Activated naive CD4-positive, alpha-beta T cell treated with Interleukin-2 at 50 U/mL for 16 hours (primary cell): Measurements from ENCODE around the gene HLF.

Source experiments
- DNase-seq: peaks from one replicate; pipeline ENCODE4 v3.0.0-alpha.2; 2020

Gene HLF

GRCh38 chr17:55275894-55276804, 11.4 kb downstream of the HLF start:
- no peak for DNase-seq

- DNase-seq = no peak
These were observed 13.6 kb downstream of the HLF start for GRCh38 chr17:55278173-55278961.

DNA sequence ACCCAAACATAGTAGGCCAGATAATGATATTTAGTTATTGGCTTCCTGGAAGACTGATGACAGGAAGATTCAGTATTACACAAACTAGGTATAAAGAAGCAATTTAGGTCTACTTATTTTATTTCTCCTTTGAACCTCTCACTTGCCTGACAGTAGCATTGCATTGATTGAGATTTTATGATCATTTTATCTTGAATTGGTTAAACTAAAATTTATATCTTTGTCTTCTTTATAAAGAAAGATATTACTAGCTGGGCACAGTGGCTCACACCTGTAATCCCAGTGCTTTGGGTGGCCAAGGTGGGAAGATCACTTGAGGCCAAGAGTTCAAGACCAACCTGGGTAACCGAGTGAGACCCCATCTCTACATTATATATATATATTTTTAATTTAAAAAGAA, 14.4 kb downstream of the HLF start:
- no peak for DNase-seq

DNA sequence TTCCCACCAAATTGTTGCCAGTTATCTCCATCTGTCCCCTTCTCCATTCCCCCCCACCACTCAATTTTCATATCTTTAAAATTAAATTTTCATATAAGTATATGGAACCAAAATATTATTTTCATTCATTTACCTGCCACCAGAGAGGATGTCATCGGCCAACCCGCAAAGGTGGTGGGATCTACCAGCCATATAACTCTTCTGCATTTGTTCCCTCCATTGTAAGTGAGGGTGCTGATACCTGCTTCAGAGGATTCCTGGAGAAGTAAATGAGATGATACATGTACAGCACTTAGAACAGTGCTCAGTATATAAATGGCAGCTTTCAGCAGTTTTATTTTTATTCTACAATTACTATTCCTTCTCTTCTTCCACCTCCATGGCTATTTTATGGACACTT, 15.0 kb downstream of the HLF start:
- DNase-seq = no peak

GRCh38 chr17:55280212-55280611, 15.5 kb downstream of the HLF start:
- DNase-seq = no peak

- no peak for DNase-seq
These were observed 17.1 kb downstream of the HLF start for GRCh38 chr17:55281649-55282378.

GRCh38 chr17:55282379-55282702, 17.6 kb downstream of the HLF start:
- DNase-seq = no peak

- no peak for DNase-seq
These were observed 18.0 kb downstream of the HLF start for GRCh38 chr17:55282741-55283140.

DNA sequence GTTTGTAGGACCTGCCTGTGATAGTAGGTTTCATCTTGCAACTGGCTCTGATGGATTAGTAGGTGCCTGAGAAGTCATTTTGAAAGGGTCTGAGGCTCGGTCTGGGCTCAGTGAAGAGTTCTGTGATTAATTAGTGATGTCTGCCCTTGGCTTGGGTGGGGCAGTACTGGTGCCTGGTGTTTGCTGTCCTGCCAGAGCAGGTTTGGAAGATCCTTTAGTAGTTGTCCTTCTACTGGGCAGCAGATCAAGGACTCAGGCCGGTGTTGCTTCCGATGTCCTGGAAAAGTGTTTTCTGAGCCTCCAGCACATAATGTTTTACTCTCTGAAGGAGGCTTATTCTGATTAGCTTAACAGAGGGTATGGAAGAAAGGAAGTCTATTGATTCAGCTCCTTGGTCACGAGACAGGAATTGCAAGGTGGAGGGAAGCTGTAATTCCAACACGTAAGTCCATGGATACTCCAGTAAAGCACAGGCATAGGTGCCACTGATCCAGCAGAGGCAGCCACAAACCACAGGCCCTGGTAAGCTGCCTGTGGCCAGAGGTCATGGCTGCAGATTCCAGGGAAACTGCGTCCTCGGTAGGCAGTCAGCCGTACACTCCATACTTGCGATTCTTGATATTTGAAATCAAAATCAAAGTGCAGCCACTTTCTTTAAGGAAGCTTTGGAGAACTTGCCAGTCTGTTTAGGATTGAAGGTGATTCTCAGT, 18.7 kb downstream of the HLF start:
- no peak for DNase-seq

GRCh38 chr17:55284001-55284884, 19.5 kb downstream of the HLF start:
- no peak for DNase-seq

DNA sequence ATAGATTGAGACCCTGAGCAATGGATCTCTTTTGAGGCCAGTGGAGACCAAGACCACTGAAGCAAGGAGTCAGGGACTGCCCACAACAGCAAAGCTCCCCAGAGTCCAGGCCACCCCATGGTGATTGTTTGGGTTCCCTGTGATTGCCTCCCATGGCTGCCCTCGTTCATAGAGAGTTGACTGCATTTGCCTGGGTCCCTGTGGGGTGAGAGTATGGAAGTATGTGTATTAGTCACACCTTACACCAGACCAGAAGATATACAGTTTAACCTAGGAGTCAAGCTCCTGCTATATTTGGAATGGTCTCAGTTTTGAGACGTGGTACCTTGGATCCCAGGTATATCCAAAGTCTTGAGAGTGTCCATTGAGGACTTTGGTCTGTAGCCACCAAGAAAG, 20.2 kb downstream of the HLF start:
- DNase-seq = no peak

DNA sequence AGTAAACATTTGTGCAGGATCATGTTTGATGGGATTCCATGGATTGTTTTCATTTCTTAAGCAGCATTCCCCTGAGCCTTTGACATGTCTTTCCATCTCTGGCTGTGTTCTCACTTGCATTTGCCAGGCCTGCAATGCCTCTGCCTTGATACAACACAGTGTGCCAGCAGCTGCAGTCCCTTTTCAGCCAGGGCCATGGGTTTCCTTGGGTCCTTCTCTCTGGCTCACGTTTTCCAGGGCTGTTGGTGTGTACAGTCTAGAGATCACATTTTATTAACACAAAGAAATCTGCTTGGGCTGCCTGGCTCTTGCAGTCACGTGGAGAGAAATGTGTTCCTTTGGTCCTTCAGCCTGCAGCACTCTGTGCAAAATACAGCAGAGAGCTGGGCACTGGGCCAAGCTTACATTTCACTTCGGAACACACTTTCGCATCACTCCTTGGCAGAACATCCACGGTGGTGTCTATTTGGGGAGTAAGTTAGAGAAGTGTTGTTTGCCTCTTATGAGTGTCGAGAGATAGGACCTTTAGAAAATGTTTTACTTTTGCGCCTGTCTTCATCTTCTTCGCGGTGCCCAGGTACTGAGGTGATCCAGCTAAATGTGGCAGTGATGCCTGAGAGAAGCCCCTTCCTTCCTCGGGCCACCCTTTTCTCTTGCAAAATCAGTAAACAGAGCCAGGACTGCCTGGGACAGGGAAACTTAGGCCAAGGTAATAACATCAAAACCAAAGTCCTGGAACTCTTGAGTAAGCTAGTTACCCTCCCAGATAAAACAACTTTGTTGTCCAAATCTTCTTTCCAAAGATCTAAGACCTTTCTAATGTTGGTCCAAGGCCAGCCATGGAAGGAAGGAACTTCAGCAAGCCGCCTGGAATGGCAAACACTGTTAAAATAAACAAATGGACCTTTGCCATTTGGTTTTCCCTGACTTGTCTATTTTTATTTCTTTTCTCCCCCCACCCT, 20.9 kb downstream of the HLF start:
- DNase-seq = no peak

- DNase-seq = no peak
These were observed 22.2 kb downstream of the HLF start for GRCh38 chr17:55286681-55287589.

GRCh38 chr17:55288356-55289105, 23.8 kb downstream of the HLF start:
- DNase-seq = no peak

- DNase-seq = no peak
These were observed 24.3 kb downstream of the HLF start for GRCh38 chr17:55289106-55289446.

- DNase-seq = no peak
These were observed 25.2 kb downstream of the HLF start for GRCh38 chr17:55289978-55290377.

DNA sequence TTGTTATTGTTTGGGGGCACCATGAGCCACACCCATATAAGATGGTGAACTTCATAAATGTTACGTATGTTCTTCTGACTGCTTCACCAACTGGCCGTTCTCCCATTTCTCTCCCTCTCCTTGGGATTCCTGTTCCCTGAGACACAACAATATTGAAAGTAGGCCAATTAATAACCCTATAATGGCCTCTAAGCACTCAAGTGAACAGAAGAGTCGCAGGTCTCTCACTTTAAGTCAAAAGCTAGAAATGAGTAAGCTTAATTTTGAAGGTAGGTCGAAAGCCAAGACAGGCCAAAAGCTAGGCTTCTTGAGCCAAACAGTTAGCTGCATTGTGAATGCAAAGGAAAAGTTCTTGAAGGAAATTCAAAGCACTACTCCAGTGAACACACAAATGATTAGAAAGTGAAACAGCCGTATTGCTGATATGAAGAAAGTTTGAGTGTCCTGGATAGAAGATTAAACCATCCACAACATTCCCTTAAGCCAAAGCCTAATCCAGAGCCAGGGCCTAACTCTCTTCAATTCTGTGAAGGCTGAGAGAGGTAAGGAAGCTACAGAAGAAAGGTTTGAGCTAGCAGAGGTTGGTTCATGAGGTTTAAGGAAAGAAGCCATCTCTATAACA, 25.8 kb downstream of the HLF start:
- no peak for DNase-seq

- no peak for DNase-seq
These were observed 26.4 kb downstream of the HLF start for GRCh38 chr17:55291114-55291507.
